GM12878 (cell line): ENCODE results near the gene TMEM235. TPM values are rescaled to one million over a fixed set of nuclear protein-coding genes. Genes with fewer than 3 reads are reported as not detected.

Source experiments
- E2F4 ChIP-seq: IDR thresholded peaks from 2 replicates; pipeline ENCODE4 v1.6.1; 2012; ENCODE audit warnings: low read depth, low read length, improper control_type of control experiment
- FOS ChIP-seq: IDR thresholded peaks from 3 replicates; pipeline ENCODE4 v1.6.1; 2011; ENCODE audit warnings: borderline replicate concordance; ENCODE audit not compliant: insufficient read length; ENCODE audit errors: extremely low read depth
- GABPA ChIP-seq: IDR thresholded peaks from 2 replicates; pipeline ENCODE4 v1.6.1; 2014; ENCODE audit warnings: antibody characterized with exemption, low read depth, mild to moderate bottlenecking, inconsistent platforms
- MEF2A ChIP-seq: IDR thresholded peaks from 2 replicates; pipeline ENCODE4 v1.6.1; 2011; ENCODE audit warnings: low read depth, mild to moderate bottlenecking, low read length, moderate library complexity; ENCODE audit not compliant: insufficient read depth
- MXI1 ChIP-seq: fragments of 150-350 bp; IDR thresholded peaks from 2 replicates; pipeline ENCODE4 v1.6.1; 2011; ENCODE audit warnings: low read depth, mild to moderate bottlenecking, inconsistent platforms, low read length, improper control_type of control experiment
- NFIC ChIP-seq: IDR thresholded peaks from 2 replicates; pipeline ENCODE4 v1.6.1; 2012; ENCODE audit warnings: low read depth, mild to moderate bottlenecking, inconsistent platforms, low read length, moderate library complexity
- PBX3 ChIP-seq: IDR thresholded peaks from 2 replicates; pipeline ENCODE4 v1.6.1; 2011; ENCODE audit warnings: mild to moderate bottlenecking, low read depth, low read length, moderate library complexity; ENCODE audit not compliant: insufficient replicate concordance
- TARDBP ChIP-seq: IDR thresholded peaks from 2 replicates; pipeline ENCODE4 v1.6.1; 2016; ENCODE audit warnings: borderline replicate concordance
- ZNF384 ChIP-seq: IDR thresholded peaks from 2 replicates; pipeline ENCODE4 v1.6.1; 2012; ENCODE audit warnings: low read depth, mild to moderate bottlenecking, low read length, improper control_type of control experiment, borderline replicate concordance
- polyA plus RNA-seq, 11 experiments: library from polyadenylated mRNA; depleted of rRNA in 4 of 11; unstranded in 6 of 11; stranded (reverse) in 5 of 11; fragments of >200 nt; fragmentation: Nextera tagmentation in 4 of 11; fragmentation: Illumina TruSeq in 1 of 11; extraction: Ambion mirVana in 4 of 11; extraction: Trizol in 1 of 11; gene quantifications; 1 replicate in 1 of 11; 2 replicates in 10 of 11; pipeline versions ENCODE4 v1.2.1 to v1.2.3, GENCODE V29; 2011 to 2016; ENCODE audit warnings: inconsistent platforms in 2 of 11, missing spikeins in 2 of 11, low read depth in 1 of 11
- total RNA-seq, 4 experiments: library from RNA; depleted of rRNA in 3 of 4; stranded (reverse); fragments of >200 nt in 3 of 4; fragmentation: Illumina TruSeq in 1 of 4; extraction: Trizol in 1 of 4; gene quantifications; 2 replicates each; pipeline versions ENCODE4 v1.2.1 to v1.2.3, GENCODE V29; 2013 to 2021

Gene TMEM235
- total and polyA plus RNA-seq, 10 of the 15 experiments (the other 5 are each of a cell fraction or from before 2014, with no cell fraction given): not detected

GRCh38 chr17:78267253-78268073, 36.0 kb downstream of the TMEM235 start (continued):
- no peak for TF ChIP-seq PBX3
- TF ChIP-seq TARDBP: no peak
- no peak for TF ChIP-seq FOS
- TF ChIP-seq ZNF384: no peak
- TF ChIP-seq MXI1: no peak
- TF ChIP-seq NFIC: no peak
- TF ChIP-seq E2F4: no peak
- no peak for TF ChIP-seq GABPA
- TF ChIP-seq MEF2A: no peak
- TF ChIP-seq, all 136 proteins: peak for 0
